PC-3 (cell line): ENCODE data around the gene TPX2. TPM values are rescaled to one million over a fixed set of nuclear protein-coding genes. Genes with fewer than 3 reads are reported as not detected.

Experiments used
- ATAC-seq: fragments of 200-7000 bp; cut with Tn5 transposase; 2 replicates; pipeline ENCODE4 v1.9.1; 2020; ENCODE audit warnings: mild to moderate bottlenecking, moderate library complexity
- BruUV-seq: library from RNA; stranded (reverse); fragments of 400-500 nt; replicated peaks from 2 replicates; lab custom pipeline; 2021; lab: Mats Ljungman, UMichigan
- CTCF ChIA-PET: fragments of 300-600 bp; sonication (Branson Sonifier 250); formaldehyde crosslinking; loops from one replicate; lab custom pipeline; 2022; ENCODE audit warnings: antibody characterized with exemption; lab: Charles Lee
- POLR2A ChIA-PET: fragments of 300-600 bp; sonication (Branson Sonifier 250); formaldehyde crosslinking; loops from one replicate; lab custom pipeline; 2022; ENCODE audit warnings: antibody characterized with exemption; ENCODE audit not compliant: unreplicated experiment; lab: Charles Lee
- DNase-seq: peaks from one replicate; pipeline ENCODE4 v3.0.0-alpha.2; 2015
- H2AFZ ChIP-seq: fragments of 300-600 bp; sonication (generic); 2 replicates; pipeline ENCODE4 v1.6.0; 2016; ENCODE audit warnings: antibody characterized with exemption, low read length
- H3F3A ChIP-seq: fragments of 300-600 bp; sonication (generic); one replicate; pipeline ENCODE4 v1.6.0; 2017; ENCODE audit warnings: antibody characterized with exemption, low read length, control low read depth, mild to moderate bottlenecking; ENCODE audit not compliant: unreplicated experiment
- H3K27ac ChIP-seq: fragments of 300-600 bp; sonication (generic); 2 replicates; pipeline ENCODE4 v1.5.1; 2016; ENCODE audit warnings: mild to moderate bottlenecking, low read length
- H3K27me3 ChIP-seq: fragments of 300-600 bp; sonication (generic); 2 replicates; pipeline ENCODE4 v1.6.1; 2016; ENCODE audit warnings: low read length, mixed read lengths
- H3K36me3 ChIP-seq: fragments of 300-600 bp; sonication (generic); 2 replicates; pipeline ENCODE4 v1.6.1; 2016; ENCODE audit warnings: low read depth, mixed run types, low read length, mixed read lengths
- H3K4me1 ChIP-seq: fragments of 300-600 bp; sonication (generic); 2 replicates; pipeline ENCODE4 v1.5.1; 2016; ENCODE audit warnings: low read length; ENCODE audit not compliant: insufficient read depth
- H3K4me2 ChIP-seq: fragments of 300-600 bp; sonication (generic); 2 replicates; pipeline ENCODE4 v1.6.0; 2016; ENCODE audit warnings: low read length
- H3K4me3 ChIP-seq: fragments of 300-600 bp; sonication (generic); 2 replicates; pipeline ENCODE4 v1.5.1; 2016; ENCODE audit warnings: mild to moderate bottlenecking, low read length, mixed read lengths
- H3K79me2 ChIP-seq: fragments of 300-600 bp; sonication (generic); 2 replicates; pipeline ENCODE4 v1.6.1; 2017; ENCODE audit warnings: low read length, mixed read lengths
- H3K9ac ChIP-seq: fragments of 300-600 bp; sonication (generic); 2 replicates; pipeline ENCODE4 v1.6.0; 2016; ENCODE audit warnings: mild to moderate bottlenecking, low read length
- H3K9me2 ChIP-seq: fragments of 300-600 bp; sonication (generic); replicated peaks from 2 replicates; pipeline ENCODE4 v1.6.1; 2016; ENCODE audit warnings: mixed run types, low read length, mixed read lengths
- H3K9me3 ChIP-seq: fragments of 300-600 bp; sonication (generic); 2 replicates; pipeline ENCODE4 v1.6.1; 2016; ENCODE audit warnings: low read length, mixed read lengths
- H4K20me1 ChIP-seq: fragments of 300-600 bp; sonication (generic); 2 replicates; pipeline ENCODE4 v1.6.1; 2016; ENCODE audit warnings: low read length, mixed read lengths
- CTCF ChIP-seq: fragments of 300-600 bp; sonication (generic); conservative IDR thresholded peaks from 2 replicates; pipeline ENCODE4 v1.5.1; 2017; ENCODE audit warnings: antibody characterized with exemption, low read depth, mild to moderate bottlenecking, low read length
- EZH2 ChIP-seq: fragments of 300-600 bp; sonication (generic); IDR thresholded peaks from one replicate; pipeline ENCODE4 v1.6.1; 2017; ENCODE audit warnings: antibody characterized with exemption, mild to moderate bottlenecking, low read length; ENCODE audit not compliant: unreplicated experiment
- EZH2phosphoT487 ChIP-seq: fragments of 300-600 bp; sonication (generic); IDR thresholded peaks from 2 replicates; pipeline ENCODE4 v1.6.1; 2018; ENCODE audit warnings: mild to moderate bottlenecking, antibody characterized with exemption, low read length, borderline replicate concordance
- intact Hi-C: fragments of 100-400 bp; cut with micrococcal nuclease; formaldehyde crosslinking; loops from 2 replicates; pipeline ENCODE4 v1.9.0; 2023
- total RNA-seq: library from RNA; depleted of rRNA; stranded (reverse); fragments of >200 nt; gene quantifications from 2 replicates; pipeline ENCODE4 v1.2.3, GENCODE V29; 2014

TPX2 gene
- total RNA-seq, 1 experiment from 2014 or later, result 128 TPM

GRCh38 chr20:31764641-31765305, 25.7 kb downstream of the TPX2 start:
- Histone ChIP-seq H3K27me3 (no peaks in the 10 kb centered on the region), H4K20me1 (0 out of 2 replicates have a peak, but pooled peaks cover 6% of the 10 kb centered on the region), H3K4me3 (no peak overlapping the region), H3K79me2 (peaks cover 62% of the 10 kb centered on the region), H3F3A (no peaks in the 10 kb centered on the region), H3K27ac (no peak overlapping the region), H3K9me3 (no peaks in the 10 kb centered on the region), H3K4me2 (no peak overlapping the region), H2AFZ (no peak overlapping the region), H3K36me3 (peaks cover 58% of the 10 kb centered on the region), H3K9me2 (no peaks in the 10 kb centered on the region), H3K9ac (no peak overlapping the region), H3K4me1 (no peaks in the 10 kb centered on the region)
- TF ChIP-seq EZH2, result no peak
- TF ChIP-seq EZH2phosphoT487, result no peak
- no peak for TF ChIP-seq CTCF
- no peak for ATAC-seq
- BruUV-seq, result no TSS peak
- CTCF ChIA-PET, result no interaction called here
- POLR2A ChIA-PET, result no interaction called here
- DNase-seq, result no peak
- intact Hi-C loops, result no loop called here

DNA sequence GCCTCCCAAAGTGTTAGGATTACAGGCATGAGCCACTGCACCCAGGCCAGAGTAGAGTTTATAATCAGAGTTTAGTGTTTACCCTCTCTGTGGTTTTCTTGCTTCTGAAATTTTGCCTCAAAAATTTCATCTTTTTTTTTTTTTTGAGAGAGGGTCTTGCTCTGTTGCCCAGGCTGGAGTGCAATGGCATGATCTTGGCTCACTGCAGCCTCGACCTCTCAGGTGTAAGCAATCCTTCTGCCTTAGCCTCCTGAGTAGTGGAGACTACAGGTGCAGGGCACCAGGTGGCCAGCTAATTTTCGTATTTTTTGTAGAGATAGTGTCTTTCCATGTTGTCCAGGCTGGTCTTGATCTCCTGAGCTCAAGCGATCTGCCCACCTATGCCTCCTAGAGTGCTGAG, 28.7 kb downstream of the TPX2 start:
- no TSS peak for BruUV-seq
- ATAC-seq, result no peak
- CTCF ChIA-PET, result no interaction called here

More for the DNA sequence above, 28.7 kb downstream of the TPX2 start:
- POLR2A ChIA-PET, result no interaction called here
- Histone ChIP-seq H3F3A (no peaks in the 10 kb centered on the region), H3K4me2 (no peak overlapping the region), H3K27ac (no peak overlapping the region), H3K4me1 (no peaks in the 10 kb centered on the region), H3K9me3 (no peaks in the 10 kb centered on the region), H4K20me1 (no peaks in the 10 kb centered on the region), H3K9me2 (no peaks in the 10 kb centered on the region), H3K27me3 (no peaks in the 10 kb centered on the region), H3K79me2 (peaks cover 33% of the 10 kb centered on the region), H3K36me3 (peaks cover 60% of the 10 kb centered on the region), H3K9ac (no peak overlapping the region), H3K4me3 (no peak overlapping the region), H2AFZ (no peak overlapping the region)
- intact Hi-C loops, result no loop called here
- TF ChIP-seq CTCF, result no peak
- TF ChIP-seq EZH2, result no peak
- TF ChIP-seq EZH2phosphoT487, result no peak
- no peak for DNase-seq
